Calu3 (cell line): Measurements from ENCODE around the gene EDNRB. TPM values are rescaled to one million over a fixed set of nuclear protein-coding genes. Genes with fewer than 3 reads are reported as not detected.

Source experiments
- BruUV-seq: library from RNA; stranded (reverse); fragments of 400-500 nt; replicated peaks from 2 replicates; lab custom pipeline; 2021; lab: Mats Ljungman, UMichigan
- CTCF ChIA-PET: fragments of 300-600 bp; sonication (Branson Sonifier 250); formaldehyde crosslinking; loops from one replicate; lab custom pipeline; 2022; ENCODE audit warnings: antibody characterized with exemption; lab: Charles Lee
- DNase-seq: peaks from one replicate; pipeline ENCODE4 v3.0.0; 2022
- H3K27ac Mint-ChIP-seq: one replicate; pipeline ENCODE4 v1.8.0; 2022; ENCODE audit warnings: mixed read lengths; ENCODE audit not compliant: unreplicated experiment
- H3K27me3 Mint-ChIP-seq: one replicate; pipeline ENCODE4 v1.8.0; 2022; ENCODE audit warnings: mixed read lengths; ENCODE audit not compliant: unreplicated experiment
- H3K36me3 Mint-ChIP-seq: one replicate; pipeline ENCODE4 v1.8.0; 2022; ENCODE audit warnings: mild to moderate bottlenecking, moderate library complexity, mixed read lengths; ENCODE audit not compliant: insufficient read depth, unreplicated experiment
- H3K4me1 Mint-ChIP-seq: one replicate; pipeline ENCODE4 v1.8.0; 2022; ENCODE audit warnings: mild to moderate bottlenecking, low read depth, mixed read lengths; ENCODE audit not compliant: unreplicated experiment
- H3K4me3 Mint-ChIP-seq: one replicate; pipeline ENCODE4 v1.8.0; 2022; ENCODE audit warnings: mild to moderate bottlenecking, low read depth, moderate library complexity, mixed read lengths; ENCODE audit not compliant: unreplicated experiment
- H3K9me3 Mint-ChIP-seq: one replicate; pipeline ENCODE4 v1.8.0; 2022; ENCODE audit warnings: low read depth, mixed read lengths; ENCODE audit not compliant: unreplicated experiment
- CTCF ChIP-seq: fragments of 200-600 bp; IDR thresholded peaks from one replicate; pipeline ENCODE4 v1.8.0; 2022; ENCODE audit warnings: antibody characterized with exemption; ENCODE audit not compliant: unreplicated experiment
- intact Hi-C: fragments of 100-400 bp; cut with micrococcal nuclease; formaldehyde crosslinking; loops from one replicate; pipeline ENCODE4 v1.10.0; 2022; ENCODE audit not compliant: unreplicated experiment
- total RNA-seq: library from RNA; stranded (reverse); gene quantifications from 2 replicates; pipeline ENCODE4 v1.2.3, GENCODE V29; 2022

Gene EDNRB
- total RNA-seq, 1 experiment from 2014 or later, result not detected

GRCh38 chr13:77893066-77893465 lies 25.6 kb downstream of the EDNRB start:
- Mint-ChIP-seq H3K27me3 (no peaks in the 10 kb centered on the region), H3K9me3 (no peaks in the 10 kb centered on the region), H3K27ac (no peak overlapping the region), H3K36me3 (no peaks in the 10 kb centered on the region), H3K4me3 (no peak overlapping the region), H3K4me1 (no peaks in the 10 kb centered on the region)
- intact Hi-C loops, result no loop called here
- no peak for DNase-seq
- no peak for TF ChIP-seq CTCF
- no TSS peak for BruUV-seq
- CTCF ChIA-PET, result no interaction called here

DNA sequence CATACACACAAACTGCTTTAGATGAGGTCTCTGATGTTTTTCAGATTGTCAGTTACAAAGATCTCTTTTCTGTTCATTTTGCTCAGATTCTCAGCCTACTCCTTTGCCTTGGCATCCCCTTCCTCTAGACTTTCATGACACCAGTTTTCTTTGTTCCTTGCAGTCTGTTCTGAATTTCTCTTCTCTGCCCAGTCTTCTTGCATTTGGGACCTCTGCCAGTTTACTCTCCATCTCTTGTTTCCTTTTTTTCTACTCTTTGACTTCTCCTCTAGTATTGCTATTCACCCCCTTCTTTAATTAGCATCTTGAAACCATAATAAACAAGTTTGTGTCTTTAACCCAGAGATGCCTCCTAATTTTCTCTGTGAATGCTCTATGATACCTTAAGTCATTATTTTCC lies 26.1 kb downstream of the EDNRB start:
- BruUV-seq, result no TSS peak
- Mint-ChIP-seq H3K4me3 (no peak overlapping the region), H3K4me1 (no peaks in the 10 kb centered on the region), H3K36me3 (no peaks in the 10 kb centered on the region), H3K27ac (no peak overlapping the region), H3K9me3 (no peaks in the 10 kb centered on the region), H3K27me3 (no peaks in the 10 kb centered on the region)
- intact Hi-C loops, result no loop called here
- no peak for TF ChIP-seq CTCF
- CTCF ChIA-PET, result no interaction called here
- no peak for DNase-seq

DNA sequence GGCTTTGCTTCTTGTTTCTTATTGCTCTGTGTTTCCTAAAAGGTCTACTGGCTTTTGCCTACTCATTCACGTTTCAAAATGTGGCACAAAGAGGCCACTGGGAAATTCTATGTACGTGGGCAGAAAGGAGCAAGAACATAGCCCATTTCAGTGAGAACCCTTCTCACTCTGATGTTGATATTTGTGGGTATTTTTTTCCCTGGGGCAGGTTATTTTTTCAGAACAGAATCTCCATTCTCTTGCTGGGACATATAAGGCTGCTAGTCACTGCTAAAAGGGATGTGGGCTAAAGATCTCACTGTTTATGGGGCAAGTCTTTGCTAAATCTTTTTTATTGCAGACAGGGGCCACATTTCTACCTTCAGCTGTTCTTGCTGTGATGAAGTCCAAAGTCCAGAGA lies 27.1 kb downstream of the EDNRB start:
- no peaks in the 10 kb centered on the region for H3K9me3 Mint-ChIP-seq
- no peaks in the 10 kb centered on the region for H3K4me1 Mint-ChIP-seq
- no peaks in the 10 kb centered on the region for H3K36me3 Mint-ChIP-seq
- CTCF ChIA-PET, result interaction anchor here (0.9 kb wide), 1 partner anchor 25 kb away, joined by 3 read pairs; no protein-coding TSS in a partner anchor
- intact Hi-C loops, result no loop called here
- no peaks in the 10 kb centered on the region for H3K27me3 Mint-ChIP-seq
- H3K27ac Mint-ChIP-seq, result no peak overlapping the region
- no peak overlapping the region for H3K4me3 Mint-ChIP-seq
- no peak for TF ChIP-seq CTCF
- DNase-seq, result no peak
- BruUV-seq, result no TSS peak

- no peaks in the 10 kb centered on the region for H3K9me3 Mint-ChIP-seq
- H3K27ac Mint-ChIP-seq, result no peak overlapping the region
- H3K4me1 Mint-ChIP-seq, result no peaks in the 10 kb centered on the region
- intact Hi-C loops, result no loop called here
- H3K27me3 Mint-ChIP-seq, result no peaks in the 10 kb centered on the region
- H3K4me3 Mint-ChIP-seq, result no peak overlapping the region
- H3K36me3 Mint-ChIP-seq, result no peaks in the 10 kb centered on the region
- no peak for DNase-seq
- no peak for TF ChIP-seq CTCF
- no TSS peak for BruUV-seq
- CTCF ChIA-PET, result interaction anchor here (0.9 kb wide), 1 partner anchor 25 kb away, joined by 3 read pairs; no protein-coding TSS in a partner anchor
Observed at GRCh38 chr13:77891041-77891440, 27.6 kb downstream of the EDNRB start.
